HepG2 (cell line): Measurements from ENCODE around the gene GPR33. TPM values are rescaled to one million over a fixed set of nuclear protein-coding genes. Genes with fewer than 3 reads are reported as not detected.

ENCODE experiments used
- ATAC-seq: fragments of 200-7000 bp; cut with Tn5 transposase; 3 replicates; pipeline ENCODE4 v1.9.1; 2020; ENCODE audit warnings: mild to moderate bottlenecking, moderate library complexity
- BruUV-seq: library from RNA; stranded (reverse); fragments of 400-500 nt; replicated peaks from 2 replicates; lab custom pipeline; 2021; lab: Mats Ljungman, UMichigan
- CTCF ChIA-PET: fragments of 300-600 bp; formaldehyde crosslinking; extraction: SDS; loops from one replicate; lab custom pipeline; 2021; ENCODE audit warnings: low total read pairs, inconsistent platforms, low intra/inter-chr PET ratio; lab: Yijun Ruan, JAX
- POLR2A ChIA-PET: fragments of 350-600 bp; sonication (Branson Sonifier 250); formaldehyde crosslinking; loops from one replicate; lab custom pipeline; 2020; ENCODE audit warnings: antibody characterized with exemption, inconsistent platforms; lab: Yijun Ruan, JAX
- DNase-seq: peaks from one replicate; pipeline ENCODE4 v3.0.0-alpha.2; 2015; ENCODE audit warnings: low spot score
- FAIRE-seq: peaks from 3 replicates; lab custom pipeline; 2011; peaks lifted over from hg19 to GRCh38; lab: Jason Lieb, UNC
- H2AFZ ChIP-seq: one replicate; pipeline ENCODE4 v1.6.1; 2011; ENCODE audit warnings: low read length, inconsistent platforms
- H3K27ac ChIP-seq: fragments of 300-600 bp; 3 replicates; pipeline ENCODE4 v1.8.0; 2011; ENCODE audit warnings: mixed run types, mild to moderate bottlenecking, mixed read lengths, low read length, inconsistent platforms; ENCODE audit not compliant: insufficient read depth; ENCODE audit errors: extremely low read length
- H3K27me3 ChIP-seq, 2 experiments: fragments of 200-600 bp in 1 of 2; 2 replicates in 1 of 2; 3 replicates in 1 of 2; pipeline versions ENCODE4 v1.6.0 to v1.8.0; 2011; ENCODE audit warnings: low read length in 2 of 2, mild to moderate bottlenecking in 2 of 2, moderate library complexity in 2 of 2, inconsistent platforms in 1 of 2; ENCODE audit not compliant: insufficient read depth in 2 of 2, control insufficient read depth in 1 of 2
- H3K36me3 ChIP-seq, 2 experiments: fragments of 200-600 bp in 1 of 2; replicated peaks in 1 of 2; 2 replicates in 1 of 2; 3 replicates in 1 of 2; pipeline versions ENCODE4 v1.5.1 to v1.8.0; 2011; ENCODE audit warnings: low read length in 2 of 2, inconsistent platforms in 1 of 2; ENCODE audit not compliant: insufficient read depth in 2 of 2, control insufficient read depth in 1 of 2
- H3K4me1 ChIP-seq: 2 replicates; pipeline ENCODE4 v1.5.1; 2012; ENCODE audit warnings: low read length, inconsistent platforms; ENCODE audit not compliant: insufficient read depth
- H3K4me2 ChIP-seq: 2 replicates; pipeline ENCODE4 v1.6.0; 2011; ENCODE audit warnings: low read depth, low read length, inconsistent platforms
- H3K4me3 ChIP-seq, 3 experiments: fragments of 200-600 bp in 1 of 3; sonication (generic), shearing (Covaris generic) in 1 of 3; replicated peaks in 1 of 3; 2 replicates each; pipeline ENCODE4 v1.5.1; 2011 to 2016; ENCODE audit warnings: low read length in 3 of 3, inconsistent platforms in 2 of 3, low read depth in 2 of 3, mild to moderate bottlenecking in 2 of 3, control low read depth in 1 of 3, mixed read lengths in 1 of 3; ENCODE audit not compliant: insufficient read depth in 1 of 3
- H3K79me2 ChIP-seq: one replicate; pipeline ENCODE4 v1.6.1; 2011; ENCODE audit warnings: low read length, inconsistent platforms; ENCODE audit not compliant: insufficient read depth
- H3K9ac ChIP-seq: 2 replicates; pipeline ENCODE4 v1.6.0; 2011; ENCODE audit warnings: mild to moderate bottlenecking, low read depth, low read length, inconsistent platforms; ENCODE audit not compliant: insufficient read depth
- H3K9me3 ChIP-seq: 2 replicates; pipeline ENCODE4 v1.5.1; 2012; ENCODE audit warnings: mild to moderate bottlenecking, low read length
- H4K20me1 ChIP-seq: 2 replicates; pipeline ENCODE4 v1.6.0; 2011; ENCODE audit warnings: inconsistent platforms, mild to moderate bottlenecking, low read length, moderate library complexity; ENCODE audit not compliant: insufficient read depth
- ATF4 ChIP-seq, 2 experiments: fragments of 450-650 bp in 1 of 2; sonication (generic) in 1 of 2; formaldehyde crosslinking; IDR thresholded peaks; 2 replicates each; pipeline versions ENCODE4 v1.5.0 to v1.8.0; 2020 to 2022; ENCODE audit warnings: mild to moderate bottlenecking in 1 of 2, missing genetic modification reagents in 1 of 2
- BRD4 ChIP-seq: sonication (generic); formaldehyde crosslinking; IDR thresholded peaks from 2 replicates; pipeline ENCODE4 v1.4.0; 2020; ENCODE audit warnings: missing genetic modification reagents
- CREB1 ChIP-seq, 2 experiments: fragments of 450-650 bp in 1 of 2; IDR thresholded peaks; 2 replicates each; pipeline ENCODE4 v1.6.1; 2016 to 2017; ENCODE audit warnings: control low read depth in 1 of 2, mild to moderate bottlenecking in 1 of 2, missing compliant biosample characterization in 1 of 2, missing genetic modification characterization in 1 of 2
- HMG20A ChIP-seq: IDR thresholded peaks from 2 replicates; pipeline ENCODE4 v1.6.1; 2016; ENCODE audit warnings: borderline replicate concordance
- HNRNPK ChIP-seq: fragments of 200-400 bp; formaldehyde crosslinking; IDR thresholded peaks from 2 replicates; pipeline ENCODE4 v1.6.1; 2018; ENCODE audit warnings: low read length, low read depth, moderate library complexity, mild to moderate bottlenecking; ENCODE audit not compliant: poor library complexity, severe bottlenecking
- HOXA5 ChIP-seq: sonication (generic); formaldehyde crosslinking; IDR thresholded peaks from 2 replicates; pipeline ENCODE4 v1.4.0; 2020; ENCODE audit warnings: missing genetic modification reagents
- ISX ChIP-seq: sonication (generic); formaldehyde crosslinking; conservative IDR thresholded peaks from 2 replicates; pipeline ENCODE4 v1.5.0; 2020; ENCODE audit warnings: missing genetic modification reagents
- NPAS2 ChIP-seq: sonication (generic); formaldehyde crosslinking; IDR thresholded peaks from 2 replicates; pipeline ENCODE4 v1.8.0; 2022; ENCODE audit warnings: mild to moderate bottlenecking, missing genetic modification reagents, borderline replicate concordance
- NRL ChIP-seq: sonication (generic); formaldehyde crosslinking; IDR thresholded peaks from 2 replicates; pipeline ENCODE4 v1.5.0; 2020; ENCODE audit warnings: missing genetic modification reagents, mild to moderate bottlenecking, moderate library complexity, borderline replicate concordance
- RAD21 ChIP-seq: fragments of 450-650 bp; formaldehyde crosslinking; IDR thresholded peaks from 2 replicates; pipeline ENCODE4 v1.5.0; 2020; ENCODE audit warnings: mild to moderate bottlenecking
- SRY ChIP-seq: sonication (generic); formaldehyde crosslinking; IDR thresholded peaks from 2 replicates; pipeline ENCODE4 v1.8.0; 2022; ENCODE audit warnings: mild to moderate bottlenecking, missing genetic modification reagents
- STAG1 ChIP-seq: sonication (generic); formaldehyde crosslinking; IDR thresholded peaks from 2 replicates; pipeline ENCODE4 v1.4.0; 2020; ENCODE audit warnings: missing genetic modification reagents
- TARDBP ChIP-seq: sonication (generic); formaldehyde crosslinking; IDR thresholded peaks from 2 replicates; pipeline ENCODE4 v1.8.0; 2022; ENCODE audit warnings: mild to moderate bottlenecking, missing genetic modification reagents
- TCF12 ChIP-seq, 2 experiments: fragments of 450-650 bp in 1 of 2; sonication (generic) in 1 of 2; formaldehyde crosslinking in 1 of 2; IDR thresholded peaks; 2 replicates each; pipeline versions ENCODE4 v1.6.1 to v1.8.0; 2017 to 2022; ENCODE audit warnings: antibody characterized with exemption in 1 of 2, mild to moderate bottlenecking in 1 of 2, missing genetic modification reagents in 1 of 2, moderate library complexity in 1 of 2
- ZNF138 ChIP-seq: sonication (generic); formaldehyde crosslinking; IDR thresholded peaks from 2 replicates; pipeline ENCODE4 v1.5.0; 2020; ENCODE audit warnings: mild to moderate bottlenecking, low read depth, missing genetic modification reagents
- ZNF616 ChIP-seq: sonication (generic); formaldehyde crosslinking; IDR thresholded peaks from 2 replicates; pipeline ENCODE4 v1.5.0; 2020; ENCODE audit warnings: low read depth, mild to moderate bottlenecking, missing genetic modification reagents
- in situ Hi-C: cut with HindIII; loops from 2 replicates; pipeline ENCODE4 v1.10.0; 2017; ENCODE audit warnings: low pct_unique_long_range_greater_than_20kb; ENCODE audit not compliant: extremely low pct_ligation_motif_present
- intact Hi-C: fragments of 100-400 bp; cut with micrococcal nuclease; formaldehyde crosslinking; loops from one replicate; pipeline ENCODE4 v1.10.0; 2022; ENCODE audit not compliant: unreplicated experiment
- polyA plus RNA-seq, 8 experiments: library from polyadenylated mRNA; depleted of rRNA in 3 of 8; stranded (reverse) in 7 of 8; unstranded in 1 of 8; fragments of >200 nt; fragmentation: Illumina TruSeq in 4 of 8; extraction: Trizol in 4 of 8; gene quantifications; 2 replicates each; pipeline versions ENCODE4 v1.2.1 to v1.2.3, GENCODE V29; 2011 to 2016; ENCODE audit warnings: low read depth in 4 of 8, missing spikeins in 1 of 8, mixed read lengths in 1 of 8; ENCODE audit not compliant: insufficient read depth in 1 of 8
- total RNA-seq, 5 experiments: library from RNA; depleted of rRNA; stranded (reverse); fragments of >200 nt; fragmentation: Illumina TruSeq; extraction: Trizol; gene quantifications; 2 replicates each; pipeline ENCODE4 v1.2.3, GENCODE V29; 2016; ENCODE audit warnings: low read depth in 1 of 5
- TF ChIP-seq, protein P1 (sequence below), 2 experiments: sonication (generic) in 1 of 2; formaldehyde crosslinking in 1 of 2; IDR thresholded peaks; 2 replicates each; pipeline versions ENCODE4 v1.4.0 to v1.6.1; 2018 to 2020; ENCODE audit warnings: missing genetic modification reagents in 2 of 2, borderline replicate concordance in 1 of 2, low read depth in 1 of 2, mild to moderate bottlenecking in 1 of 2, missing biosample characterization in 1 of 2
- TF ChIP-seq, protein P2 (sequence below): IDR thresholded peaks from 2 replicates; pipeline ENCODE4 v1.6.1; 2016; ENCODE audit warnings: mild to moderate bottlenecking

GPR33 gene
- total and polyA plus RNA-seq, 2 of the 13 experiments (the other 11 are each of a cell fraction or from before 2014, with no cell fraction given) = not detected

DNA sequence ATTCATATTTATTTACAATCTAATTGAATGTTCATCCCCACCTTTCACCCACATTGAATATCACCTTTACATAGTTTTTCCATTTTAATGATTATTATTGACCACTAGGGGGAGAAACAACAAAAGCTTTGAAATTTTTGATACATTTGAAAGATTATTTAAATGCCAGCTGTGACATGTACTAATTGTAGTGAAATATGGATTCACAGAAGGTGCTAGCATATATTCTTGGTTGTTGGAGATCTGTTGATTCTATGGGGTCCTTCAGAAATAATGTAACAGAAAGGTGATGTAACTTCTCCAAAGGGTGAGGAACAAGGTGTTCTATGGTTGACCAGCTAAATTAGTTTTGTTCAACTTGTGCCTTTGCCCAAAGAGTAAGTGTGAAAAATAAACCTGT lies 22.4 kb upstream of the GPR33 start:
- Histone ChIP-seq H3K4me1 (0 out of 2 replicates have a peak, but pooled peaks cover 5% of the 10 kb centered on the region), H3K27ac (no peak overlapping the region), H2AFZ (no peak overlapping the region), H3K4me2 (no peak overlapping the region), H3K4me3 (no peak overlapping the region), H4K20me1 (no peaks in the 10 kb centered on the region), H3K27me3 (peaks cover 0 to 10% of the 10 kb centered on the region in 2 experiments; a peak in 2 of 5 replicates), H3K9me3 (no peaks in the 10 kb centered on the region), H3K36me3 (no peaks in the 10 kb centered on the region), H3K79me2 (no peaks in the 10 kb centered on the region), H3K9ac (no peak overlapping the region)
- intact Hi-C loops (loop anchor here (1.0 to 10.0 kb wide), 8 partner anchors 51 to 1051 kb away; partner anchors contain the start of gene NUBPL), in situ Hi-C loops (loop anchor here (5.0 to 10.0 kb wide), 2 partner anchors 747 to 965 kb away; no protein-coding TSS in a partner anchor)
- DNase-seq = peak; percentile 48
- CTCF ChIA-PET = interaction anchor here (0.7 to 2.4 kb wide), 9 partner anchors 235 to 1049 kb away, joined by 3 to 24 read pairs (median 5); no protein-coding TSS in a partner anchor
- FAIRE-seq = peak; percentile 28
- POLR2A ChIA-PET = no interaction called here
- no peak for ATAC-seq
- no TSS peak for BruUV-seq
- no peak for TF ChIP-seq ISX (CRISPR knock-in tag)
- TF ChIP-seq HNRNPK = peak; percentile 16
- TF ChIP-seq, protein P1, sequence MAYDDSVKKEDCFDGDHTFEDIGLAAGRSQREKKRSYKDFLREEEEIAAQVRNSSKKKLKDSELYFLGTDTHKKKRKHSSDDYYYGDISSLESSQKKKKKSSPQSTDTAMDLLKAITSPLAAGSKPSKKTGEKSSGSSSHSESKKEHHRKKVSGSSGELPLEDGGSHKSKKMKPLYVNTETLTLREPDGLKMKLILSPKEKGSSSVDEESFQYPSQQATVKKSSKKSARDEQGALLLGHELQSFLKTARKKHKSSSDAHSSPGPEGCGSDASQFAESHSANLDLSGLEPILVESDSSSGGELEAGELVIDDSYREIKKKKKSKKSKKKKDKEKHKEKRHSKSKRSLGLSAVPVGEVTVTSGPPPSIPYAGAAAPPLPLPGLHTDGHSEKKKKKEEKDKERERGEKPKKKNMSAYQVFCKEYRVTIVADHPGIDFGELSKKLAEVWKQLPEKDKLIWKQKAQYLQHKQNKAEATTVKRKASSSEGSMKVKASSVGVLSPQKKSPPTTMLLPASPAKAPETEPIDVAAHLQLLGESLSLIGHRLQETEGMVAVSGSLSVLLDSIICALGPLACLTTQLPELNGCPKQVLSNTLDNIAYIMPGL (CRISPR knock-in tag; IDR thresholded peaks at IDR 0.05; ENCODE audit: borderline replicate concordance in 1 of 2, low read depth in 1 of 2) = 0 out of 4 replicates have a peak, but pooled peaks of 1 of the 2 experiments have one; percentile 6
- TF ChIP-seq HMG20A = no peak
- TF ChIP-seq TCF12 (IDR thresholded peaks at IDR 0.05) = no peak
- TF ChIP-seq TCF12 (CRISPR knock-in tag; IDR thresholded peaks at IDR 0.05) = no peak
- no peak for TF ChIP-seq NRL
- no peak for TF ChIP-seq NPAS2
- peak; percentile 93 for TF ChIP-seq STAG1 (CRISPR knock-in tag)
- peak; percentile 67 for TF ChIP-seq RAD21 (CRISPR knock-in tag)
- TF ChIP-seq ATF4 (CRISPR knock-in tag; IDR thresholded peaks at IDR 0.05) = peak in 1 of 2 experiments; percentile 17; a peak in 1 of 4 replicates
- TF ChIP-seq, protein P2, sequence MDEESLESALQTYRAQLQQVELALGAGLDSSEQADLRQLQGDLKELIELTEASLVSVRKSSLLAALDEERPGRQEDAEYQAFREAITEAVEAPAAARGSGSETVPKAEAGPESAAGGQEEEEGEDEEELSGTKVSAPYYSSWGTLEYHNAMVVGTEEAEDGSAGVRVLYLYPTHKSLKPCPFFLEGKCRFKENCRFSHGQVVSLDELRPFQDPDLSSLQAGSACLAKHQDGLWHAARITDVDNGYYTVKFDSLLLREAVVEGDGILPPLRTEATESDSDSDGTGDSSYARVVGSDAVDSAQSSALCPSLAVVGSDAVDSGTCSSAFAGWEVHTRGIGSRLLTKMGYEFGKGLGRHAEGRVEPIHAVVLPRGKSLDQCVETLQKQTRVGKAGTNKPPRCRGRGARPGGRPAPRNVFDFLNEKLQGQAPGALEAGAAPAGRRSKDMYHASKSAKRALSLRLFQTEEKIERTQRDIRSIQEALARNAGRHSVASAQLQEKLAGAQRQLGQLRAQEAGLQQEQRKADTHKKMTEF (CRISPR knock-in tag) = no peak
- no peak for TF ChIP-seq BRD4
- TF ChIP-seq TARDBP (CRISPR knock-in tag) = no peak
- TF ChIP-seq HOXA5 (CRISPR knock-in tag) = 0 out of 2 replicates have a peak, but pooled peaks have one; percentile 26
- TF ChIP-seq ZNF616 (CRISPR knock-in tag) = no peak
- TF ChIP-seq ZNF138 (CRISPR knock-in tag) = no peak
- no peak for TF ChIP-seq SRY (CRISPR knock-in tag)
- TF ChIP-seq CREB1 (IDR thresholded peaks at IDR 0.05) = no peak
- TF ChIP-seq CREB1 (CRISPR knock-in tag; IDR thresholded peaks at IDR 0.05) = peak; percentile 20; the same call in 1 of the 2 replicates
